ENCODE results near the gene DLG1.

GRCh38 chr3:197135212-197135611 is 163.2 kb downstream of the DLG1 start:
- TF ChIP-seq ERF (CRISPR knock-in tag; IDR thresholded peaks at IDR 0.05) (no peak), JUN (IDR thresholded peaks at IDR 0.05; ENCODE audit: borderline replicate concordance, low read depth, low read length) (no peak), JUN (CRISPR knock-in tag; IDR thresholded peaks at IDR 0.05; ENCODE audit: borderline replicate concordance) (no peak), GABPA (tag; conservative IDR thresholded peaks at IDR 0.05; ENCODE audit: low read depth) (no peak), ARHGAP35 (IDR thresholded peaks at IDR 0.05; ENCODE audit: partially characterized antibody) (no peak)
